ENCODE measurements around the gene SPACA9.

DNA sequence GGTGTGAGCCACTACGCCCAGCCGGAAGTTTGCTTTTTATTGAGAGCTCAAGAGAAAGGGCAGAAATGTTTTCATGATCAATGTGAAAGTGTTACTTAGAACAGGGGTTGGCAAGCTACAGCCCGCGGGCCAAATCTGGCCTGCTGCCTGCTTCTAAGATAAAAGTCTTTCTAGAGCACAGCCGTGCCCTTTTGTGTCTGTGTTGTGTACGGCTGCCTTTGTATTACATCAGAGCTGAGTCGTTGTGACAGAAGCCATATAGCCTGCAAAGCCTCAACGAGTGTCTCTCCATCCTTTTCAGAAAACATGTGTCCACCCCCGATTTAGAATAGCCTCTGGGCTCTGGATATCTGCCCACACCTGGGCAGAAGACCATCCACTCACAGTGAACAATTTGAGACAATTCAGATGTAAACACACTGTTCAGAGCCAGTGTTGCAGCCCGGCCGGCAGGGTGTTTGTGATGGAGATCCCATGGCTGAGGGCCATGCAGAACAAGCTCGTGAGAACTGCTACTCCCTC, 29.5 kb upstream of the SPACA9 start:
- TF ChIP-seq POLR2A (IDR thresholded peaks at IDR 0.05) = no peak
- TF ChIP-seq, protein P1, sequence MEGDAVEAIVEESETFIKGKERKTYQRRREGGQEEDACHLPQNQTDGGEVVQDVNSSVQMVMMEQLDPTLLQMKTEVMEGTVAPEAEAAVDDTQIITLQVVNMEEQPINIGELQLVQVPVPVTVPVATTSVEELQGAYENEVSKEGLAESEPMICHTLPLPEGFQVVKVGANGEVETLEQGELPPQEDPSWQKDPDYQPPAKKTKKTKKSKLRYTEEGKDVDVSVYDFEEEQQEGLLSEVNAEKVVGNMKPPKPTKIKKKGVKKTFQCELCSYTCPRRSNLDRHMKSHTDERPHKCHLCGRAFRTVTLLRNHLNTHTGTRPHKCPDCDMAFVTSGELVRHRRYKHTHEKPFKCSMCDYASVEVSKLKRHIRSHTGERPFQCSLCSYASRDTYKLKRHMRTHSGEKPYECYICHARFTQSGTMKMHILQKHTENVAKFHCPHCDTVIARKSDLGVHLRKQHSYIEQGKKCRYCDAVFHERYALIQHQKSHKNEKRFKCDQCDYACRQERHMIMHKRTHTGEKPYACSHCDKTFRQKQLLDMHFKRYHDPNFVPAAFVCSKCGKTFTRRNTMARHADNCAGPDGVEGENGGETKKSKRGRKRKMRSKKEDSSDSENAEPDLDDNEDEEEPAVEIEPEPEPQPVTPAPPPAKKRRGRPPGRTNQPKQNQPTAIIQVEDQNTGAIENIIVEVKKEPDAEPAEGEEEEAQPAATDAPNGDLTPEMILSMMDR (IDR thresholded peaks at IDR 0.05) = no peak
